ENCODE data around the gene ARL2BP. TPM values are rescaled to one million over a fixed set of nuclear protein-coding genes. Genes with fewer than 3 reads are reported as not detected.

ARL2BP gene
- total and polyA plus RNA-seq, 2 of the 13 experiments (the other 11 are each of a cell fraction or from before 2014, with no cell fraction given): 64.3 to 67.6 TPM

DNA sequence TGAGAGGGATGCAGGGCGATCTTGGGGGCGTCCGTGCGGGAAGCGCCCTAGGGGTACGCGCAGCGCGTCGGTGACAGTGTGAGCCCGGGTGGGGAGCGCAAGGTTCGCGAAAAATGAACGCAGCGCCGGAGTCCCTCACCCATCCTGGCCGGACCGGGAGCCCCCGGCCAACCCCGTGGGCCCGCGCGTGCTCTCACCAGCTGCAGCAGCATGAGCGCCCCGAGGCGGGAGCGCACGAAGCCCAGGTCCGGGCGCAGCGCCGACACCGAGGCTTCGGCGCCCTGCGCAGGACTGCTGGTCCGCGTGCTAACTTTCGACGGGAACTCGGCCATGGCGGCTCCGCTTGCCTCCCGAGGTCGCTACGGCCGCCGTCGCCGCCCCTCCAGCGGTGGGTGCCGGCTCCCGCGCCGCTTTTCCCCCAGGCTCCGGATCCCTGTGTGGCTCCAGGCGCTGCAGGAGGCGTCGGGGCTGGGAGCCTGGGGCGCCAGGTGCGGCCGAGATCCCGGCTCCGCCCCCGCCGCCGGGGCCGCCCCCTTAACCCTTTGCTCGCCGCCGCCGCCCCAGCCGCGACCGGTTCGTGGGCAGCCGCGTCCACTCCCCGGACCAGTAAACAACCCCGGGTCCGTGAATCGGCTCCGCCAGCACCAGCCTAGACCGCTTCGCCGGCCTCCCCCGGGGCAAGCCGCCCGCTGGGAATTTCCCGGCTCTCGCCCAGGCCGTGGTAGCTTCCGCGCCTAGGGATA lies 39.3 kb downstream of the ARL2BP start, which contains the start of gene PLLP (continued):
- TF ChIP-seq TRAFD1 (CRISPR knock-in tag; IDR thresholded peaks at IDR 0.05; ENCODE audit: borderline replicate concordance) (no peak), DNMT1 (CRISPR knock-in tag; IDR thresholded peaks at IDR 0.05) (peak; percentile 97; the same call in 1 of the 2 replicates), BHLHE40 (IDR thresholded peaks at IDR 0.05; ENCODE audit: low read length) (no peak), NFE2L1 (CRISPR knock-in tag; IDR thresholded peaks at IDR 0.05; ENCODE audit: borderline replicate concordance) (peak; percentile 81), ZNF775 (CRISPR knock-in tag; IDR thresholded peaks at IDR 0.05; ENCODE audit: borderline replicate concordance) (peak; percentile 85; the same call in 1 of the 2 replicates), SMC3 (IDR thresholded peaks at IDR 0.05; ENCODE audit: low read length) (no peak), CBX5 (CRISPR knock-in tag; IDR thresholded peaks at IDR 0.05; ENCODE audit: borderline replicate concordance) (no peak), ZBTB44 (CRISPR knock-in tag; IDR thresholded peaks at IDR 0.05) (peak; percentile 41; the same call in 1 of the 2 replicates), ZNF749 (CRISPR knock-in tag; IDR thresholded peaks at IDR 0.05; ENCODE audit: borderline replicate concordance) (peak; percentile 94; the same call in 1 of the 2 replicates), ZNF24 (IDR thresholded peaks at IDR 0.05) (0 out of 2 replicates have a peak, but pooled peaks have one; percentile 37), MEIS2 (CRISPR knock-in tag; IDR thresholded peaks at IDR 0.05) (peak; percentile 94), HNF4A (CRISPR knock-in tag; IDR thresholded peaks at IDR 0.05) (no peak; the same call in 1 of the 2 replicates), NPAS2 (CRISPR knock-in tag; IDR thresholded peaks at IDR 0.05; ENCODE audit: borderline replicate concordance) (peak; percentile 93; the same call in 1 of the 2 replicates), TAF15 (IDR thresholded peaks at IDR 0.05; ENCODE audit: low read depth, low read length, poor library complexity, severe bottlenecking) (peak; percentile 54), THAP11 (CRISPR knock-in tag; IDR thresholded peaks at IDR 0.05) (peak; percentile 54; the same call in 1 of the 2 replicates)
- TF ChIP-seq, protein P1, sequence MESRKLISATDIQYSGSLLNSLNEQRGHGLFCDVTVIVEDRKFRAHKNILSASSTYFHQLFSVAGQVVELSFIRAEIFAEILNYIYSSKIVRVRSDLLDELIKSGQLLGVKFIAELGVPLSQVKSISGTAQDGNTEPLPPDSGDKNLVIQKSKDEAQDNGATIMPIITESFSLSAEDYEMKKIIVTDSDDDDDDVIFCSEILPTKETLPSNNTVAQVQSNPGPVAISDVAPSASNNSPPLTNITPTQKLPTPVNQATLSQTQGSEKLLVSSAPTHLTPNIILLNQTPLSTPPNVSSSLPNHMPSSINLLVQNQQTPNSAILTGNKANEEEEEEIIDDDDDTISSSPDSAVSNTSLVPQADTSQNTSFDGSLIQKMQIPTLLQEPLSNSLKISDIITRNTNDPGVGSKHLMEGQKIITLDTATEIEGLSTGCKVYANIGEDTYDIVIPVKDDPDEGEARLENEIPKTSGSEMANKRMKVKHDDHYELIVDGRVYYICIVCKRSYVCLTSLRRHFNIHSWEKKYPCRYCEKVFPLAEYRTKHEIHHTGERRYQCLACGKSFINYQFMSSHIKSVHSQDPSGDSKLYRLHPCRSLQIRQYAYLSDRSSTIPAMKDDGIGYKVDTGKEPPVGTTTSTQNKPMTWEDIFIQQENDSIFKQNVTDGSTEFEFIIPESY (CRISPR knock-in tag; IDR thresholded peaks at IDR 0.05): 0 out of 2 replicates have a peak, but pooled peaks have one; percentile 46
- TF ChIP-seq, protein P2, sequence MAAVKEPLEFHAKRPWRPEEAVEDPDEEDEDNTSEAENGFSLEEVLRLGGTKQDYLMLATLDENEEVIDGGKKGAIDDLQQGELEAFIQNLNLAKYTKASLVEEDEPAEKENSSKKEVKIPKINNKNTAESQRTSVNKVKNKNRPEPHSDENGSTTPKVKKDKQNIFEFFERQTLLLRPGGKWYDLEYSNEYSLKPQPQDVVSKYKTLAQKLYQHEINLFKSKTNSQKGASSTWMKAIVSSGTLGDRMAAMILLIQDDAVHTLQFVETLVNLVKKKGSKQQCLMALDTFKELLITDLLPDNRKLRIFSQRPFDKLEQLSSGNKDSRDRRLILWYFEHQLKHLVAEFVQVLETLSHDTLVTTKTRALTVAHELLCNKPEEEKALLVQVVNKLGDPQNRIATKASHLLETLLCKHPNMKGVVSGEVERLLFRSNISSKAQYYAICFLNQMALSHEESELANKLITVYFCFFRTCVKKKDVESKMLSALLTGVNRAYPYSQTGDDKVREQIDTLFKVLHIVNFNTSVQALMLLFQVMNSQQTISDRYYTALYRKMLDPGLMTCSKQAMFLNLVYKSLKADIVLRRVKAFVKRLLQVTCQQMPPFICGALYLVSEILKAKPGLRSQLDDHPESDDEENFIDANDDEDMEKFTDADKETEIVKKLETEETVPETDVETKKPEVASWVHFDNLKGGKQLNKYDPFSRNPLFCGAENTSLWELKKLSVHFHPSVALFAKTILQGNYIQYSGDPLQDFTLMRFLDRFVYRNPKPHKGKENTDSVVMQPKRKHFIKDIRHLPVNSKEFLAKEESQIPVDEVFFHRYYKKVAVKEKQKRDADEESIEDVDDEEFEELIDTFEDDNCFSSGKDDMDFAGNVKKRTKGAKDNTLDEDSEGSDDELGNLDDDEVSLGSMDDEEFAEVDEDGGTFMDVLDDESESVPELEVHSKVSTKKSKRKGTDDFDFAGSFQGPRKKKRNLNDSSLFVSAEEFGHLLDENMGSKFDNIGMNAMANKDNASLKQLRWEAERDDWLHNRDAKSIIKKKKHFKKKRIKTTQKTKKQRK (IDR thresholded peaks at IDR 0.05; ENCODE audit: low read length): no peak
